ENCODE measurements around the gene SEPHS1. TPM values are rescaled to one million over a fixed set of nuclear protein-coding genes. Genes with fewer than 3 reads are reported as not detected.
A peak's percentile ranks its signal among the peaks of the same experiment; 100 is the strongest.

The SEPHS1 gene
- total and polyA plus RNA-seq, 7 experiments from 2014 or later: 15.5 to 57.3 (median 29.7) TPM

DNA sequence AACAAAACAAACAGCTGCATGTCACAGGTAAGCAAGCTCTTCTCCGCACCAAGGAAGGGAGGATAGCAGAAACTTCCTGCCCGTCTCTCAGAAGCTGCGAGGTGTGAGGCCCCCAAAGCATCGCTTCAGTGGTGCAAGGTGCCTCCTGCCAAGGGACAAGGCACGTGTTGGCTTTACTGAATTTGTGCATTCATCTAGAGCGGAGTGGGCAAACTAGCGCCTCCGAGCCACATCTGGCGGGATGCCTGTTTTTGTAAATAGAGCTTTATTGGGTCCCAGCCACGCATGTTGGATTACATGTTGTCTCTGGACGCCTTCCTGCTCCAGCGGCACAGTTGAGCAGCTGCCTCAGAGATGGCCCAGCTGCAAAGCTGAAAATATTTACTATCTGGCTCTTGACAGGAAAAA, 75.9 kb downstream of the SEPHS1 start:
- no peaks in the 10 kb centered on the region for H3K9me3 Mint-ChIP-seq
- intact Hi-C loops (cut with micrococcal nuclease): no loop called here
- Histone ChIP-seq H3K9me3 (ENCODE audit: control insufficient read depth in 2 of 3, low read length in 3 of 3) (no peaks in the 10 kb centered on the region), H3K27me3 (ENCODE audit: control insufficient read depth in 2 of 2, insufficient read depth in 2 of 2, low read length in 2 of 2) (no peaks in the 10 kb centered on the region), H3K27ac (ENCODE audit: low read depth, low read length) (no peak overlapping the region), H3K36me3 (ENCODE audit: control insufficient read depth in 2 of 3, insufficient read depth in 3 of 3, low read length in 3 of 3) (no peaks in the 10 kb centered on the region), H3K4me1 (ENCODE audit: control insufficient read depth in 2 of 2, insufficient read depth in 2 of 2, low read length in 2 of 2) (peaks cover 0 to 7% of the 10 kb centered on the region in 2 donors), H3K4me3 (ENCODE audit: low read length) (no peak overlapping the region)
- no peak overlapping the region for H3K4me3 Mint-ChIP-seq
- no peaks in the 10 kb centered on the region for H3K27me3 Mint-ChIP-seq
- ATAC-seq: no peak
- POLR2A ChIA-PET: interaction anchor here (0.6 to 1.8 kb wide), 4 partner anchors 27 to 173 kb away, joined by 3 to 5 read pairs (median 5); partner anchors contain the start of genes PHYH and SEPHS1
- H3K27ac Mint-ChIP-seq: peak overlapping the region in 1 of 9 donors; percentile 39
- no peak for DNase-seq
- H3K4me1 Mint-ChIP-seq: peaks cover 0 to 16% (median 6%) of the 10 kb centered on the region in 7 donors
- CTCF ChIA-PET: interaction anchor here (1.1 to 2.4 kb wide), 2 partner anchors 18 to 79 kb away, joined by 3 to 9 read pairs; no protein-coding TSS in a partner anchor
- peaks cover 0 to 7% (median 0%) of the 10 kb centered on the region in 5 donors for H3K36me3 Mint-ChIP-seq

- Mint-ChIP-seq H3K36me3 (peaks cover 0 to 3% (median 0%) of the 10 kb centered on the region in 5 donors), H3K4me3 (no peak overlapping the region), H3K27ac (peak overlapping the region in 3 of 9 donors; percentile 39 to 45 (median 43)), H3K4me1 (peaks cover 0 to 16% (median 6%) of the 10 kb centered on the region in 7 donors), H3K27me3 (no peaks in the 10 kb centered on the region), H3K9me3 (no peaks in the 10 kb centered on the region)
- ATAC-seq (peak; percentile 77), DNase-seq (peak; percentile 21 to 57 (median 47))
- ChIA-PET POLR2A (interaction anchor here (0.6 to 1.8 kb wide), 2 partner anchors 28 to 172 kb away, joined by 3 to 5 read pairs; partner anchors contain the start of gene PHYH), CTCF (interaction anchor here (1.1 to 2.4 kb wide), 2 partner anchors 17 to 80 kb away, joined by 3 to 9 read pairs; no protein-coding TSS in a partner anchor)
- H3K9me3 ChIP-seq (ENCODE audit: control insufficient read depth in 2 of 3, low read length in 3 of 3): no peaks in the 10 kb centered on the region
- intact Hi-C loops (cut with micrococcal nuclease): loop anchor here (1.0 kb wide), 2 partner anchors 31 to 80 kb away; no protein-coding TSS in a partner anchor
- no peaks in the 10 kb centered on the region for H3K36me3 ChIP-seq (ENCODE audit: control insufficient read depth in 2 of 3, insufficient read depth in 3 of 3, low read length in 3 of 3)
- no peak overlapping the region for H3K27ac ChIP-seq (ENCODE audit: low read depth, low read length)
- H3K4me3 ChIP-seq (ENCODE audit: low read length): no peak overlapping the region
- H3K27me3 ChIP-seq (ENCODE audit: control insufficient read depth in 2 of 2, insufficient read depth in 2 of 2, low read length in 2 of 2): no peaks in the 10 kb centered on the region
- H3K4me1 ChIP-seq (ENCODE audit: control insufficient read depth in 2 of 2, insufficient read depth in 2 of 2, low read length in 2 of 2): peaks cover 0 to 7% of the 10 kb centered on the region in 2 donors
Measured at GRCh38 chr10:13271552-13272163, 76.4 kb downstream of the SEPHS1 start.

GRCh38 chr10:13270877-13271551, 77.1 kb downstream of the SEPHS1 start:
- ChIA-PET POLR2A (interaction anchor here (1.8 kb wide), 1 partner anchor 29 kb away, joined by 5 read pairs; the partner anchor contains the start of gene PHYH), CTCF (interaction anchor here (2.4 kb wide), 1 partner anchor 81 kb away, joined by 9 read pairs; no protein-coding TSS in a partner anchor)
- Histone ChIP-seq H3K9me3 (ENCODE audit: control insufficient read depth in 2 of 3, low read length in 3 of 3) (no peaks in the 10 kb centered on the region), H3K36me3 (ENCODE audit: control insufficient read depth in 2 of 3, insufficient read depth in 3 of 3, low read length in 3 of 3) (no peaks in the 10 kb centered on the region), H3K4me3 (ENCODE audit: low read length) (no peak overlapping the region), H3K4me1 (ENCODE audit: control insufficient read depth in 2 of 2, insufficient read depth in 2 of 2, low read length in 2 of 2) (peaks cover 0 to 7% of the 10 kb centered on the region in 2 donors), H3K27me3 (ENCODE audit: control insufficient read depth in 2 of 2, insufficient read depth in 2 of 2, low read length in 2 of 2) (no peaks in the 10 kb centered on the region), H3K27ac (ENCODE audit: low read depth, low read length) (no peak overlapping the region)
- Mint-ChIP-seq H3K4me3 (no peak overlapping the region), H3K27me3 (peaks cover 0 to 3% (median 0%) of the 10 kb centered on the region in 5 donors), H3K4me1 (peaks cover 0 to 16% (median 6%) of the 10 kb centered on the region in 7 donors), H3K27ac (peak overlapping the region in 2 of 9 donors; percentile 39 to 45), H3K36me3 (peaks cover 0 to 3% (median 0%) of the 10 kb centered on the region in 5 donors), H3K9me3 (no peaks in the 10 kb centered on the region)
- ATAC-seq: no peak
- DNase-seq: no peak
- intact Hi-C loops (cut with micrococcal nuclease): loop anchor here (1.0 kb wide), 2 partner anchors 31 to 80 kb away; no protein-coding TSS in a partner anchor

DNA sequence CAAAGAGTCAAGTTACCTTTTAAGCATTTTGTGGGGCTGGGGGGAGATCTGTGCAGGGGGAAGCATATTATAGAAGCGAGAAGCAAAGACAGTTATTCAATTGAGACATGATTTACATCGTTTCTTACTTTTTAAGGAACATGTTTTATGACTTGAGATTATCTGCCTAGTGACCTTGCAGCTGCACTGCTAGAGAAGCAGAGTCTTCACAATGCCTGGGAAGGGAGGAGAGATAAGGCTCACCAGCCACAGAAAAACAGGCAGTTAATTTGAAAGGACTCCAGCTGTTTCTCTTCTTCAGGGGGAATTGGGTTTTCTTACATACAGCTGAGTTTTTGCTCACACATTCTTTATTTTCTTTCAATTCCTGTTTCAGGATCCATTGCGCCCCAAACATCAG, 79.3 kb downstream of the SEPHS1 start:
- Mint-ChIP-seq H3K9me3 (no peaks in the 10 kb centered on the region), H3K36me3 (no peaks in the 10 kb centered on the region), H3K27me3 (peaks cover 0 to 11% (median 3%) of the 10 kb centered on the region in 5 donors), H3K4me3 (no peak overlapping the region), H3K4me1 (peaks cover 0 to 16% (median 6%) of the 10 kb centered on the region in 7 donors), H3K27ac (no peak overlapping the region)
- Histone ChIP-seq H3K27ac (ENCODE audit: low read depth, low read length) (no peak overlapping the region), H3K4me3 (ENCODE audit: low read length) (no peak overlapping the region), H3K4me1 (ENCODE audit: control insufficient read depth in 2 of 2, insufficient read depth in 2 of 2, low read length in 2 of 2) (peaks cover 0 to 7% of the 10 kb centered on the region in 2 donors), H3K27me3 (ENCODE audit: control insufficient read depth in 2 of 2, insufficient read depth in 2 of 2, low read length in 2 of 2) (no peaks in the 10 kb centered on the region), H3K36me3 (ENCODE audit: control insufficient read depth in 2 of 3, insufficient read depth in 3 of 3, low read length in 3 of 3) (no peaks in the 10 kb centered on the region), H3K9me3 (ENCODE audit: control insufficient read depth in 2 of 3, low read length in 3 of 3) (no peaks in the 10 kb centered on the region)
- DNase-seq: no peak
- no peak for ATAC-seq
- POLR2A ChIA-PET: interaction anchor here (0.7 kb wide), 1 partner anchor 62 kb away, joined by 3 read pairs; no protein-coding TSS in a partner anchor
- intact Hi-C loops (cut with micrococcal nuclease): no loop called here
- CTCF ChIA-PET: no interaction called here

DNA sequence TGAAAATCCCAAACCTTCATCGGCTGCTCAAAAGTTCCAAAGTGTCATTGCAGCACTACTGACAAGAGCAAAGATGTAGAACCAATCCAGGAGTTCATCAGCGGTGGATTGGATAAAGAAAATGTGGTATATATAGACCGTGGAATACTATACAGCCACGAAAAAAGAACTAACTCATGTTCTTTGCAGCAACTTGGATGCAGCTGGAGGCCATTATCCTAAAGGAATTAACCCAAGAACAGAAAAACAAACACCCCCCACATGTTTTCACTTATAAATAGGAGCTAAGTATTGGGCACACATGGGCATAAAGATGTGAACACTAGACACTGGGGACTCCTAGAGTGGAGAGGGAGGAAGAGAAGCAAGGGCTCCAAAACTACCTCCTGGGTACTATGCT, 79.8 kb downstream of the SEPHS1 start:
- H3K4me3 Mint-ChIP-seq: no peak overlapping the region
- peaks cover 0 to 15% (median 5%) of the 10 kb centered on the region in 5 donors for H3K27me3 Mint-ChIP-seq
- peaks cover 0 to under 1% (median 0%) of the 10 kb centered on the region in 11 donors for H3K9me3 Mint-ChIP-seq
- no peaks in the 10 kb centered on the region for H3K9me3 ChIP-seq (ENCODE audit: control insufficient read depth in 2 of 3, low read length in 3 of 3)
- H3K27ac ChIP-seq (ENCODE audit: low read depth, low read length): no peak overlapping the region
- no peak for DNase-seq
- ChIA-PET CTCF (no interaction called here), POLR2A (interaction anchor here (0.7 kb wide), 1 partner anchor 61 kb away, joined by 3 read pairs; no protein-coding TSS in a partner anchor)
- peaks cover 0 to 7% of the 10 kb centered on the region in 2 donors for H3K4me1 ChIP-seq (ENCODE audit: control insufficient read depth in 2 of 2, insufficient read depth in 2 of 2, low read length in 2 of 2)
- no peak for ATAC-seq
- H3K27ac Mint-ChIP-seq: no peak overlapping the region
- H3K27me3 ChIP-seq (ENCODE audit: control insufficient read depth in 2 of 2, insufficient read depth in 2 of 2, low read length in 2 of 2): no peaks in the 10 kb centered on the region
- H3K4me3 ChIP-seq (ENCODE audit: low read length): no peak overlapping the region
- peaks cover 0 to 16% (median 6%) of the 10 kb centered on the region in 7 donors for H3K4me1 Mint-ChIP-seq
- peaks cover 0 to under 1% (median 0%) of the 10 kb centered on the region in 5 donors for H3K36me3 Mint-ChIP-seq
- no peaks in the 10 kb centered on the region for H3K36me3 ChIP-seq (ENCODE audit: control insufficient read depth in 2 of 3, insufficient read depth in 3 of 3, low read length in 3 of 3)
- intact Hi-C loops (cut with micrococcal nuclease): no loop called here

All from naive thymus-derived CD4-positive, alpha-beta T cell (primary cell).